ENCODE results near the gene SLC49A4. TPM values are rescaled to one million over a fixed set of nuclear protein-coding genes. Genes with fewer than 3 reads are reported as not detected.
"Not testable (repeated sequence)": the region's sequence is repeated elsewhere in the genome, so short reads cannot be mapped to it uniquely, and the experiment has no call there.

Gene SLC49A4
- 10 to 100 TPM in 3 of 4 donors, 1 to 10 TPM in 1; 9.7 to 26.9 (median 19.4) TPM for total RNA-seq

- intact Hi-C loops (cut with DNase I; ENCODE audit: low total_unique reads), result no loop called here
- TF ChIP-seq CTCF (IDR thresholded peaks at IDR 0.05), result peak in 2 of 4 experiments; percentile 8 to 14
- TF ChIP-seq POLR2A (IDR thresholded peaks at IDR 0.05), result peak; percentile 80 to 90
- peak; percentile 54 to 74 for DNase-seq
Observed at GRCh38 chr3:122794779-122795673, at the start of gene SLC49A4. Gene SLC49A4, plus strand, starts transcription at chr3:122795069. Its CDS starts 124 bp downstream, at chr3:122795193.

GRCh38 chr3:122745369-122746021 is 49.4 kb upstream of the SLC49A4 start:
- Histone ChIP-seq H3K36me3 (no peaks in the 10 kb centered on the region), H3K4me3 (no peak overlapping the region), H3K4me1 (no peaks in the 10 kb centered on the region), H3K27me3 (no peaks in the 10 kb centered on the region), H3K9me3 (no peaks in the 10 kb centered on the region), H3K27ac (no peak overlapping the region)
- no peak for DNase-seq
- TF ChIP-seq CTCF (IDR thresholded peaks at IDR 0.05) (no peak), POLR2A (IDR thresholded peaks at IDR 0.05) (no peak)
- intact Hi-C loops (cut with DNase I; ENCODE audit: low total_unique reads), result no loop called here

More at GRCh38 chr3:122794779-122795673, at the start of gene SLC49A4:
- H3K27me3 ChIP-seq, result no peaks in the 10 kb centered on the region
- H3K36me3 ChIP-seq, result no peaks in the 10 kb centered on the region
- H3K9me3 ChIP-seq, result no peaks in the 10 kb centered on the region
- H3K4me1 ChIP-seq, result no peaks in the 10 kb centered on the region
- H3K27ac ChIP-seq, result peak within 1 kb of the TSS; percentile 97 to 98
- peak within 1 kb of the TSS; percentile 75 to 86 for H3K4me3 ChIP-seq

GRCh38 chr3:122747295-122747694 is 47.6 kb upstream of the SLC49A4 start:
- H3K27me3 ChIP-seq; H3K27ac ChIP-seq; DNase-seq; H3K4me3 ChIP-seq; intact Hi-C loops (cut with DNase I; ENCODE audit: low total_unique reads); H3K4me1 ChIP-seq; H3K9me3 ChIP-seq; H3K36me3 ChIP-seq: not testable (repeated sequence)

GRCh38 chr3:122748347-122748746 is 46.5 kb upstream of the SLC49A4 start:
- DNase-seq, result no peak
- no peaks in the 10 kb centered on the region for H3K36me3 ChIP-seq
- TF ChIP-seq CTCF (IDR thresholded peaks at IDR 0.05) (no peak), POLR2A (IDR thresholded peaks at IDR 0.05) (no peak)
- no peaks in the 10 kb centered on the region for H3K9me3 ChIP-seq
- no peaks in the 10 kb centered on the region for H3K4me1 ChIP-seq
- H3K4me3 ChIP-seq, result no peak overlapping the region
- H3K27me3 ChIP-seq, result no peaks in the 10 kb centered on the region
- no peak overlapping the region for H3K27ac ChIP-seq
- intact Hi-C loops (cut with DNase I; ENCODE audit: low total_unique reads), result no loop called here

GRCh38 chr3:122754929-122755328 is 39.9 kb upstream of the SLC49A4 start:
- no peak for DNase-seq
- peak; percentile 21 to 52 (median 34) for TF ChIP-seq CTCF (IDR thresholded peaks at IDR 0.05)
- no peak for TF ChIP-seq POLR2A (IDR thresholded peaks at IDR 0.05)
- Histone ChIP-seq H3K27ac (no peak overlapping the region), H3K27me3 (no peaks in the 10 kb centered on the region), H3K9me3 (no peaks in the 10 kb centered on the region), H3K4me3 (no peak overlapping the region), H3K4me1 (no peaks in the 10 kb centered on the region), H3K36me3 (no peaks in the 10 kb centered on the region)
- intact Hi-C loops (cut with DNase I; ENCODE audit: low total_unique reads), result no loop called here
